Cardiac fibroblast (primary cell): ENCODE results near the gene PRKACA.

ENCODE experiments used
- DNase-seq, 2 donors: peaks; one replicate each; pipeline versions ENCODE4 v3.0.0 to v3.0.0-alpha.2; 2010; ENCODE audit warnings: low read depth in 2 of 2
- H3K4me3 ChIP-seq, 2 donors: replicated peaks in 1 of 2; 1 replicate in 1 of 2; 2 replicates in 1 of 2; pipeline ENCODE4 v1.5.1; 2011; ENCODE audit warnings: low read depth in 2 of 2, low read length in 2 of 2, mild to moderate bottlenecking in 2 of 2, moderate library complexity in 1 of 2
- TF ChIP-seq, protein P1 (sequence below): IDR thresholded peaks from one replicate; pipeline ENCODE4 v1.5.1; 2011; ENCODE audit warnings: low read depth, mild to moderate bottlenecking, low read length, inconsistent platforms

The PRKACA gene

DNA sequence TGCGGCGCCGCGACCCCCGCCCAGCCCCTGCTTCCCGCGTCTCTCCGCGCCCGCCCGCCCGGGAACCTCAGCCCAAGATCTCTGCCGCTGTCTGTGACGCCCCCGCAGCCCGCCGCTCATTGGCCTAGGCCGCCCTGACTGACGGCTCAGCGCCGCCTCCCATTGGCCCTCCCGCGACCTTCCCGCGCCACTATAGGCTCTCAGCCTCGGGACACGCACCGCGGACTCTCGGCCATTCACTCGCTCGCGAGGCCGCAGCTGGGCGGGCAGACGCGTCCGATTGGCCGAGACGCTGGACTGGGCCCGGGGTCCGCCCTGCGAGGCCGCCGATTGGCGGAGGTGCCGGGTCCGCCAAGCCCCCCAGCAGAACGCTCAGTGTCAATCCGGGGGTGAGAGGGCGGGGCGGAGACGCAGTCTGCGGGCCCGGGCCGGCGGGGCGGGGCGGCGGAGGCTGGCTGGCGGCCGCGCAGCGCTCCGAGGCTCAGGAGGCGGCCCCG is at the start of gene PRKACA:
Gene PRKACA, minus strand, starts transcription at position 95 of the 497 bp plus-strand sequence. CDS start 215 bp downstream, outside the sequence.
- peak within 1 kb of the TSS; percentile 80 to 95 for H3K4me3 ChIP-seq
- TF ChIP-seq, protein P1, sequence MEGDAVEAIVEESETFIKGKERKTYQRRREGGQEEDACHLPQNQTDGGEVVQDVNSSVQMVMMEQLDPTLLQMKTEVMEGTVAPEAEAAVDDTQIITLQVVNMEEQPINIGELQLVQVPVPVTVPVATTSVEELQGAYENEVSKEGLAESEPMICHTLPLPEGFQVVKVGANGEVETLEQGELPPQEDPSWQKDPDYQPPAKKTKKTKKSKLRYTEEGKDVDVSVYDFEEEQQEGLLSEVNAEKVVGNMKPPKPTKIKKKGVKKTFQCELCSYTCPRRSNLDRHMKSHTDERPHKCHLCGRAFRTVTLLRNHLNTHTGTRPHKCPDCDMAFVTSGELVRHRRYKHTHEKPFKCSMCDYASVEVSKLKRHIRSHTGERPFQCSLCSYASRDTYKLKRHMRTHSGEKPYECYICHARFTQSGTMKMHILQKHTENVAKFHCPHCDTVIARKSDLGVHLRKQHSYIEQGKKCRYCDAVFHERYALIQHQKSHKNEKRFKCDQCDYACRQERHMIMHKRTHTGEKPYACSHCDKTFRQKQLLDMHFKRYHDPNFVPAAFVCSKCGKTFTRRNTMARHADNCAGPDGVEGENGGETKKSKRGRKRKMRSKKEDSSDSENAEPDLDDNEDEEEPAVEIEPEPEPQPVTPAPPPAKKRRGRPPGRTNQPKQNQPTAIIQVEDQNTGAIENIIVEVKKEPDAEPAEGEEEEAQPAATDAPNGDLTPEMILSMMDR, result no peak
- peak; percentile 98 to 99 for DNase-seq

DNA sequence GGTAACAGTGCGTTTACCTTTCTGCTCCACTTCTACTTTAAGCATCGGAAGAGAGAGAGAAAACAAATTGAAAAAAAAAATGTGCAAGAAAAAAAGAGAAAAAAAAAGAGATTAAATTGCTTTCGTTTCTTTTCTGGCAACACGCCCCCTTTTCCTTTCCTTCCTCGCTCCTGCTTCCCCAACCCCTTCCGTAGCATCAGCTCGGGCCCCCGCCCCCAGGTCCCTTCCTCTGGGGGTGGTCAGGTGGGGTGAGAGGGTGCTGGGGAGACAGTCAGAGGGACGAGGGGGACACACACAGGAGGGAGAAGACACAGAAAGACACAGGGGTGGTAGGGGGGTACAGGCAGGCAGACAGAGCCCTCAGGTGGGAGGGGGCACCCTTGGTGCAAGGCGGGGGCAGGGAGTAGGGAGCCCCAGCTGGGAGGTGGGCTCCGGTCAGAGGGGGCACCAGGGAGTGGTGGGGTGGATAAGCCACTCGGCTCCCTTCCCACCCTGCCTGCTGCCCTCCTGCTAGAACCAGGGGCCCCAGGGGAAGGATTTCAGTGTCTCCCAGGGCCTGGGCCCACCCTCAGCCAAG is 49.5 kb upstream of the PRKACA start:
- no peak overlapping the region for H3K4me3 ChIP-seq
- no peak for DNase-seq
- TF ChIP-seq, protein P1, result no peak

DNA sequence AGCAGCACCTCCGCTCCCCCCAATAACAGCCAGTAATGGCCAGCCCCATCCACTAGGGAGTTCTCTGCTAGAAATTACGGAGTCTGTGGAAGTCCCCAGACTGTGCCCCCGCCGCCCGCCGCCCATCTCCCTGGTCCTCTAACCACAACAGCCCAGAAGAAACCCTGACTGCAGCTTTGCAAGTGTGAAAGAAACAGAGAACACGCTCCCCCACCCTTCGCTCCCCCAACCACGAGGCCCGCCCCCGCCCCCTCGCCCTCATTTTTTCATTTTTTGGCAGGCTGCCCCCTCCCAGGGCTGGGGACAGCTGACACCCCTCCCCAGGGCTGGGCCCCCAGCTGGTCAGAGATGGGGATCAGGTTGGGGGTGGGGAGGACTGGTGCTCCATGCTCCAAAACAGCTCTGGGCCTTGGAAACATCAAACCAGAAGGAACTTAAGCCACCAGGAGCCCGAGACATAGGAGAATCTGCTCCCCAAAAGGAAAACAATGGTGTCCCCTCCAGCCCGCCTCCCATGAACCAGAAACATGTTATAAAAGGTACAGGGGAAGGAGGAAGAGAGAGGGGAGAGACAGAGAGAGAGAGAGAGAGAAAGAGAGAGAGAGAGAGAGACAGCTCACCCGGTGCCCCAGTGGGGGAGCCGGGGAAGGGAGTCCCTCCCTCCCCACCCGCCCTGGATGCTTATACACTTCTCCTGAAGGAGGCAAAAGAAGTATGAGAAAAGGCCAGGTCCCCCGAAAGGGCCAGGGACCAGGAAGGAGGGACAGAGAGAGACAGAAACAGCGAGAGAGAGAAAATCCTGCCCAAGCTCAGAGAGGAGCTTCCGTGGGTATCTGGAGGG is 48.6 kb upstream of the PRKACA start:
- no peak for DNase-seq

DNA sequence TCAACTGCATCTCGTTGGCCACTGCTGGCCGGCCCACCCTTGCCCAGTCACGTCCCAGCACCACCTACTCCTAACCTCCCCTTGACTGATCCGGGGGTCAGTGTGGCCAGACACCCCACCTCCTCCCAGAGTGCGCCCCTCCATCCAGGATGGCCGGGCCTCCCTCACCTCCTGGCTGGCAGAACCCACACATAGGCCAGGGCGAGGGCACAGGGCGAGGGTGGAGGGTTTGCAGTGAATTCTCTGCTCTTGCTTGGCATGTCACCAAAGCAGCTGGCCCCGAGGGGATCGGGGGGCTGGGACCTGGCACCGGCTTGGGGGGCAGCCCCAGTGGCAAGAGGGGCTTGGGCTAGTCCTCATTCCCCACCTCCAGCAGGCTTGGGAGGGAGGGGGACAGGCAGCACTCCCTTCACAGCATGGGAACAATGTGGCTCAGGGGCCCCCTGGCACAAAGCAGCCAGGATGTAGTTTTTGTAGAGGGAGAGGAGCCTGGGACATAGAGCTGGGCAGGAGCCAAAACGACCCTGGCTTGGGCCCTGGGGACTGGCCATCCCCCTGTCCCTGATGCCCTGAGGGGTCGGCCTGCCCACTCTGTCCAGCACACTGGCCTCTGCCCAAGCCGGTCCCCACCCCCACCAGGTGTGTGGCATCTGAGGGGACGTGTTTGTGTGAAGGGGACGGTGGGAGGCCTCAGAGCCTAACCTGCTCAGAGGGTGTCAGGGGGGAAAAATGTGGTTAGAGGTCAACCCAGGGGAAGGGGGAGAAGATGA is 47.3 kb upstream of the PRKACA start:
- H3K4me3 ChIP-seq, result no peak overlapping the region

More for the DNA sequence above, 48.6 kb upstream of the PRKACA start:
- H3K4me3 ChIP-seq, result no peak overlapping the region
- TF ChIP-seq, protein P1, result no peak

DNA sequence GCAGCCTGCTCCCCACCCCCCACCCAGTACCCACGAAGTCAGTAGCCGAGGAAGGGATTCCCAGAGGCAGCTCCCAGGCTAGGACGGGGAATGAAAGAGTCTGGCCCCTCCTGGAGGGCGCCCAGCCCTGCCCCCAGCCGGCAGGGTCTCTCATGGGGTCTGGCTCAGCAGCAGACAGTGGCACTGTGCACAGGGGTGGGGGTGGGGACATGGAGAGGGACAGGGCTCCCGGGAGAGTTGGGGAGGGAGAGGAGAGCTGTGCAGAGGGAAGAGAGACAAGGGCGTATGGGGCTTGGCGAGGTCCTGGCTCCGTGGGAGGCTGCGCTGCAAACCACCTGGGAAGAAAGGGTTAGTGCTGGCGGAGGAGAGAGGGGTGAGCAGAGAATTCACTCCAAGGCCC is 46.5 kb upstream of the PRKACA start:
- H3K4me3 ChIP-seq, result no peak overlapping the region
- no peak for DNase-seq
- TF ChIP-seq, protein P1, result no peak

More for the DNA sequence above, 47.3 kb upstream of the PRKACA start:
- no peak for DNase-seq
- TF ChIP-seq, protein P1, result no peak

DNA sequence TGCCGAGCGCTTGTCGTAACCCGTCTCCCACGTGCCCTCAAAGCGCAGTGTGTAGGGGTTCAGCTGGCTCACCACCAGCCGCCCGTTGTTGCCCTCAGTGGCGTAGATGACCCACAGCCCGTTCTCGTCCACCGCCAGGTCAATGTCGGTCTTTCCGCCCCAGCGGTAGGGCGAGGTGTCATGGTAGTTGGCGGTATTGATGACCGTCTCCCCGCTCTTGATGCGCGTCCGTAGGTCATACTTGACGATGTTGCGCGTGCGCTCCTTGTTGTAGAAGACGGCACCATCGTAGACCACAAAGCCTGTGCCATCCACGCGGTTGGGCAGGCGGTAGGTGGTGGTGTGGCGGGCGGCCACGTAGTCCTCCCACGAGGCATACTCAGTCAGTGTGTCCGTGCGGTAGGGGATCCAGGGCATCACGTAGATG is 45.3 kb upstream of the PRKACA start:
- DNase-seq, result no peak
- TF ChIP-seq, protein P1, result no peak
- H3K4me3 ChIP-seq, result no peak overlapping the region
